OCI-LY7 (cell line): ENCODE measurements around the gene PHKA2. TPM values are rescaled to one million over a fixed set of nuclear protein-coding genes. Genes with fewer than 3 reads are reported as not detected.

Experiments
- BruUV-seq: library from RNA; stranded (reverse); fragments of 400-500 nt; replicated peaks from 2 replicates; lab custom pipeline; 2021; lab: Mats Ljungman, UMichigan
- CTCF ChIA-PET: fragments of 300-600 bp; sonication (Branson Sonifier 250); formaldehyde crosslinking; loops from one replicate; lab custom pipeline; 2022; ENCODE audit warnings: antibody characterized with exemption; ENCODE audit not compliant: unreplicated experiment; lab: Charles Lee
- POLR2A ChIA-PET: fragments of 300-600 bp; sonication (Branson Sonifier 250); formaldehyde crosslinking; loops from one replicate; lab custom pipeline; 2022; ENCODE audit warnings: antibody characterized with exemption; lab: Charles Lee
- DNase-seq: peaks from one replicate; pipeline ENCODE4 v3.0.0-alpha.2; 2015; ENCODE audit warnings: low spot score
- H2AFZ ChIP-seq: fragments of 200-600 bp; sonication (generic), shearing (Covaris generic); 2 replicates; pipeline ENCODE4 v1.6.1; 2014; ENCODE audit warnings: mild to moderate bottlenecking, antibody characterized with exemption, low read length, moderate library complexity
- H3K27ac ChIP-seq: fragments of 200-600 bp; sonication (generic); 2 replicates; pipeline ENCODE4 v1.5.1; 2014; ENCODE audit warnings: mixed run types, low read depth, mild to moderate bottlenecking, moderate library complexity, low read length, inconsistent platforms; ENCODE audit not compliant: poor library complexity, severe bottlenecking
- H3K36me3 ChIP-seq: fragments of 200-600 bp; sonication (generic); 2 replicates; pipeline ENCODE4 v1.6.1; 2014; ENCODE audit warnings: mild to moderate bottlenecking, antibody characterized with exemption, low read length, moderate library complexity, mixed read lengths; ENCODE audit not compliant: insufficient read depth
- H3K4me1 ChIP-seq: fragments of 200-600 bp; sonication (generic); 2 replicates; pipeline ENCODE4 v1.5.1; 2014; ENCODE audit warnings: mild to moderate bottlenecking, low read length; ENCODE audit not compliant: insufficient read depth, poor library complexity, severe bottlenecking
- H3K4me2 ChIP-seq: fragments of 200-600 bp; sonication (generic); 2 replicates; pipeline ENCODE4 v1.6.1; 2014; ENCODE audit warnings: mild to moderate bottlenecking, low read length
- H3K4me3 ChIP-seq: fragments of 200-600 bp; sonication (generic); 2 replicates; pipeline ENCODE4 v1.5.1; 2014; ENCODE audit warnings: mild to moderate bottlenecking, low read depth, low read length; ENCODE audit not compliant: poor library complexity, severe bottlenecking
- H3K79me2 ChIP-seq: fragments of 200-600 bp; sonication (generic); 2 replicates; pipeline ENCODE4 v1.6.1; 2016; ENCODE audit warnings: low read depth, mild to moderate bottlenecking, low read length, moderate library complexity, mixed read lengths; ENCODE audit not compliant: insufficient read depth
- H3K9me2 ChIP-seq: fragments of 200-600 bp; sonication (generic); 2 replicates; pipeline ENCODE4 v1.6.1; 2016; ENCODE audit warnings: mild to moderate bottlenecking, low read length, mixed read lengths; ENCODE audit not compliant: insufficient read depth
- H3K9me3 ChIP-seq: fragments of 200-600 bp; sonication (generic); 2 replicates; pipeline ENCODE4 v1.6.1; 2014; ENCODE audit warnings: mild to moderate bottlenecking, mixed run types, low read length, mixed read lengths
- H4K20me1 ChIP-seq: fragments of 200-600 bp; sonication (generic); 2 replicates; pipeline ENCODE4 v1.6.1; 2014; ENCODE audit warnings: mild to moderate bottlenecking, antibody characterized with exemption, low read length, moderate library complexity, mixed read lengths; ENCODE audit not compliant: insufficient read depth
- EZH2phosphoT487 ChIP-seq: fragments of 200-600 bp; sonication (generic); IDR thresholded peaks from 2 replicates; pipeline ENCODE4 v1.6.1; 2018; ENCODE audit warnings: low read depth, borderline replicate concordance, mild to moderate bottlenecking, mixed run types, antibody characterized with exemption, low read length, moderate library complexity, mixed read lengths
- intact Hi-C: fragments of 100-400 bp; cut with micrococcal nuclease; formaldehyde crosslinking; loops from one replicate; pipeline ENCODE4 v1.10.0; 2022; ENCODE audit not compliant: unreplicated experiment
- total RNA-seq, 2 experiments: library from RNA; depleted of rRNA in 1 of 2; stranded (reverse); fragments of >200 nt in 1 of 2; shearing (Covaris generic) in 1 of 2; gene quantifications; 2 replicates each; pipeline ENCODE4 v1.2.3, GENCODE V29; 2014 to 2022
- TF ChIP-seq, protein P1 (sequence below): fragments of 200-600 bp; sonication (generic); conservative IDR thresholded peaks from 2 replicates; pipeline ENCODE4 v1.5.1; 2014; ENCODE audit warnings: mild to moderate bottlenecking, antibody characterized with exemption, low read length, moderate library complexity, mixed read lengths

PHKA2 gene
- total RNA-seq, 2 experiments from 2014 or later, result 24.1 to 41.4 TPM

DNA sequence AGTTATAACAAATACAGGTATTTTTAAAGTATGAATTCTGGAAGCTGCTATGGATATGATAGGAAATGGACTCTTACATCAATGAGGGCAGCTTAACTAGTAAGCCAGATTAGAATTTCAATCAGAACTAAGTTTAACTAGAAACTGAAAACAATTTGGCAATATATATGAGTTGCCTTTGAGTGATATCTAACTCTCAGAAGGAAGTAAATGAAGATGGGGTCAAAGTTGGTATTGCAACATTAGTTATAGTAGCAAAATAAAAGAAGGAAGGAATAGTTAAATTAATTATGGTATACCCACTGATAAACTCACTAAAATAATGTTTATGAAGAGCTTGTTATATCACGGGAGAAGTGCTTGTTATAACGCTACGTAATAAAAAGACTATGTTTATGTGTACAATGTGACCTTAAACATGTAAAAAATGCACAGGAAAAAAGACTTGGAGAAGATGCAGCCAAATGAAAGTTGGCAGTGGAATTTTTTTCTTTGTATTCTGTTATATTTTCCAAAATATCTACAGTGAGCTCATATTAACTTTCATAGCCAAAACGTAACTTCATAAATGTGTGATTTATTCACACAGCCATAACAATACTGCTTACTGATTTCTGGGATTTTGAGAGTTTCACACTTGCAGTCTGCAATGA lies 34.5 kb downstream of the PHKA2 start:
- H4K20me1 ChIP-seq, result no peaks in the 10 kb centered on the region
- no peak for DNase-seq
- no peaks in the 10 kb centered on the region for H3K79me2 ChIP-seq
- no peaks in the 10 kb centered on the region; the same call in 1 of the 2 replicates for H3K36me3 ChIP-seq
- no peak overlapping the region for H3K4me3 ChIP-seq
- H3K27ac ChIP-seq, result no peak overlapping the region
- no peak overlapping the region for H2AFZ ChIP-seq
- no peak overlapping the region for H3K4me2 ChIP-seq
- ChIA-PET POLR2A (no interaction called here), CTCF (no interaction called here)
- TF ChIP-seq EZH2phosphoT487, result no peak
- TF ChIP-seq, protein P1, sequence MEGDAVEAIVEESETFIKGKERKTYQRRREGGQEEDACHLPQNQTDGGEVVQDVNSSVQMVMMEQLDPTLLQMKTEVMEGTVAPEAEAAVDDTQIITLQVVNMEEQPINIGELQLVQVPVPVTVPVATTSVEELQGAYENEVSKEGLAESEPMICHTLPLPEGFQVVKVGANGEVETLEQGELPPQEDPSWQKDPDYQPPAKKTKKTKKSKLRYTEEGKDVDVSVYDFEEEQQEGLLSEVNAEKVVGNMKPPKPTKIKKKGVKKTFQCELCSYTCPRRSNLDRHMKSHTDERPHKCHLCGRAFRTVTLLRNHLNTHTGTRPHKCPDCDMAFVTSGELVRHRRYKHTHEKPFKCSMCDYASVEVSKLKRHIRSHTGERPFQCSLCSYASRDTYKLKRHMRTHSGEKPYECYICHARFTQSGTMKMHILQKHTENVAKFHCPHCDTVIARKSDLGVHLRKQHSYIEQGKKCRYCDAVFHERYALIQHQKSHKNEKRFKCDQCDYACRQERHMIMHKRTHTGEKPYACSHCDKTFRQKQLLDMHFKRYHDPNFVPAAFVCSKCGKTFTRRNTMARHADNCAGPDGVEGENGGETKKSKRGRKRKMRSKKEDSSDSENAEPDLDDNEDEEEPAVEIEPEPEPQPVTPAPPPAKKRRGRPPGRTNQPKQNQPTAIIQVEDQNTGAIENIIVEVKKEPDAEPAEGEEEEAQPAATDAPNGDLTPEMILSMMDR, result no peak
- no peaks in the 10 kb centered on the region for H3K4me1 ChIP-seq
- no peaks in the 10 kb centered on the region for H3K9me2 ChIP-seq
- no peaks in the 10 kb centered on the region for H3K9me3 ChIP-seq
- no TSS peak for BruUV-seq
- intact Hi-C loops, result no loop called here

DNA sequence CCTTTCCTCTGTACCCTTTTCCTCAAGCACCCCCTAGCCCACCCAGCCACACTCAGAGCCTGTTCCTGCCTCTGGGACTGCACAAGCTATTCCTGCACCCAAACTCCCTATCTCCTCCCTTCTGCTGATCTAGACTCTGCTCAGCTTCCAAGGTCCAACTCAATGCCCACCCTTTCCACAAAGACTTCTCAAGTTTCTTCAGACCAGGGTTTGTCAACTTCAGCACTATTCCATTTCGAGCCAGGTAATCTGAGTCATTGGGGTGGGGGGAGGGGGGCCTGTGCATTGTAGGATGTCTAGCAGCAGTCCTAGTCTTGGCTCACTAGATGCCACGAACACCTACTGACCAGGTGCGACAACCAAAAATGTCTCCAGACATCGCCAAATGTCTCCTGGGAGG lies 37.3 kb downstream of the PHKA2 start:
- TF ChIP-seq EZH2phosphoT487, result no peak
- TF ChIP-seq, protein P1, result no peak
- Histone ChIP-seq H4K20me1 (no peaks in the 10 kb centered on the region), H2AFZ (no peak overlapping the region), H3K36me3 (no peaks in the 10 kb centered on the region; the same call in 1 of the 2 replicates), H3K4me1 (no peaks in the 10 kb centered on the region), H3K79me2 (no peaks in the 10 kb centered on the region), H3K9me2 (no peaks in the 10 kb centered on the region), H3K27ac (no peak overlapping the region), H3K4me2 (no peak overlapping the region), H3K4me3 (no peak overlapping the region), H3K9me3 (no peaks in the 10 kb centered on the region)
- ChIA-PET CTCF (no interaction called here), POLR2A (no interaction called here)
- BruUV-seq, result no TSS peak
- intact Hi-C loops, result no loop called here
- DNase-seq, result no peak

DNA sequence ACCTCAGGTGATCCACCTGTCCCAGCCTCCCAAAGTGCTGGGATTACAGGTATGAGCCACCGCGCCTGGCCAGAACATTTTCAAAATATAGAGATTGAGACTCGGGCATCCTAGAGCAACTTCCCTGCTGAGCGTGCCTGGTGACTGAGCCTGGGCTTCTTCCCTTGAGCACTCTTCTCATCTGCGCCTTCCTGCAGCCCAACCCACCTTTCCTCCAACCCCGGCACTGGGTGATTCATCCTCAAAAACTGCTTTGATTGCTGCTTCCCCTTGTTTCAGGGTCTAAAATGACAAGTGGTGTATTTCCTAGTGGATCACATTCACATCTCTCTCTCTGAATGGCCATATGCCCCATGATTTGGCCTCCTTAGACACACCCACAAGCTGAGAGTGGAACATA lies 37.8 kb downstream of the PHKA2 start:
- Histone ChIP-seq H3K27ac (no peak overlapping the region), H3K36me3 (no peaks in the 10 kb centered on the region; the same call in 1 of the 2 replicates), H3K4me3 (no peak overlapping the region), H3K4me2 (no peak overlapping the region), H3K79me2 (no peaks in the 10 kb centered on the region), H4K20me1 (no peaks in the 10 kb centered on the region), H3K9me3 (no peaks in the 10 kb centered on the region), H3K4me1 (no peaks in the 10 kb centered on the region), H2AFZ (no peak overlapping the region), H3K9me2 (no peaks in the 10 kb centered on the region)
- no peak for DNase-seq
- intact Hi-C loops, result no loop called here
- CTCF ChIA-PET, result no interaction called here
- BruUV-seq, result no TSS peak
- POLR2A ChIA-PET, result no interaction called here
- no peak for TF ChIP-seq EZH2phosphoT487
- TF ChIP-seq, protein P1, result no peak
